ENCODE results near the gene SLC25A39. TPM values are rescaled to one million over a fixed set of nuclear protein-coding genes. Genes with fewer than 3 reads are reported as not detected.

The SLC25A39 gene
- total RNA-seq: 80.5 and 86.8 TPM in 2 replicates

DNA sequence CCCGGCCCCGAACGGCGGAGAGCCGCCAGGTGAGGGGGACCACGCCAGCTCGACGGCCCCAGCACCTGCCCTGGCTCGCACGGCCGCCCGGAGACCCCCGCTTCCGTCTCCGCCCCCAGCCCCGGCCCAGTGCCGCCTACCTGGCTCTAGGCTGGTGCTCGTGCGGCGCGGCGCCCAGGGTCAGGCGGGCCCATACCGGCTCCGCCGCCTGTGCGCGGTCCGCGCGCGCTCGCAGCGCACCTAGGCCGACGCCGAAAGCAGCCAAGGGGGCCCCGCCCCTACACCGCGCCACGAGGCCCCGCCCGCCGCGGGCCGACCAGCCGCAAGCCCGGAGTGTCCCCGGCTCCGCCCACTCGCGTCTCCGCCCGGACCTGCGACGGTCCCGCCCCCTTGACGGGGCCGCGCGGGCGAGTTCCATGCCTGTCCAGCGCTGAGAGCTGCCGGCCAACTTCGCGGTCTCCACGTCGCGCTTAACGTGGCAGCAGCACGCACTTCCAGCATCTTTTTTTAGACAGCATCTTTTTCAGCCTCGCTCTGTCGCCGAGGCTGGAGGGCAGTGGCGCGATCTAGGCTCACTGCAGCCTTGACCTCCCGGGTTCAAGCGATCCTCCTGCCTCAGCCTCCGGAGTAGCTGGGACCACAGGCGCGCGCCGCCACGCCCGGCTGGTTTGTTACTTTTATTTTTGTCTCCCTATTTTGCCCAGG lies at the start of gene SLC25A39:
TSS of gene SLC25A39 (minus strand) at position 253 of the 705 bp plus-strand sequence. CDS start 1,261 bp downstream, outside the sequence.

DNA sequence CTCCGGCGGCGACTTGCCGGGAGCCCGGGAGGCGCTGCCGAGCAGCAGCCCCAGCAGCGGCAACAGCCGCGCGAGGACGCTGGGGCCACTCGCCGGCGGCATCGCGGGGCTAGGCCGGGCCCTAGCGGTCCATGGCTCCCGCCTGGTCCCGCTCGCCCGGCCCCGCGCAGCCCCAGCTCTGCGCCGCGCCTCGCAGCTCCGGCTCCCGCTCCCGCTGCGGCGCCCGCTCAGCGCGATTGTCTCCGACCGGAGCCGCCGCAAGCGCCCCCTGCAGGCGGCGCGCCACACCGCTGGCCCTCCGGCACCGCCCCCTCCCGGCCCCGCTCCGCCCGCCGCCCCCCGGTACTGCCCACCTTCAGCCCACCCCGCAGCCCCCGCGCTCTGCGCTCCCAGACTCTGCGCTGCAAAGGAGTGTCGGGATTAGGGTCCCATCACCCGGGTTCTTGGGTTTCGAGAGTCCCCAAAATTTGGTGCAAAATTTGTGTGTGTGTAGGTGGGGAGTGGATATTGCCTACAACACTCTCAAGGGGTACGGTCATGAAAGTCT lies 39.1 kb upstream of the SLC25A39 start, which contains the start of gene FAM171A2:
TSS of gene FAM171A2 (minus strand) at position 241 of the 547 bp plus-strand sequence. CDS start at position 102, 139 bp downstream.

GRCh38 chr17:44344939-44345453 lies 20.4 kb upstream of the SLC25A39 start, which contains the start of gene GRN:
GRN (plus strand) TSS chr17:44345302; CDS start chr17:44349165, 3,863 bp downstream.

GRCh38 chr17:44308320-44308818 lies 16.3 kb downstream of the SLC25A39 start, which contains the start of gene RUNDC3A:
RUNDC3A (plus strand) TSS chr17:44308601; CDS start chr17:44308833, 232 bp downstream.

Small RNA genes within 50 kb of the gene (small RNA-seq; reads per million reads assigned to genes)
- gene RF00012 (not detected), gene RN7SL507P (not detected), gene RNU6-453P (not detected)

Other genes with a start within 250 kb of the SLC25A39 start
- gene HDAC5, start 201.2 kb downstream of the SLC25A39 start, total RNA-seq: 47.4 and 53.4 TPM in 2 replicates
- gene HROB, start 182.9 kb downstream of the SLC25A39 start, total RNA-seq: 5.5 and 8.4 TPM in 2 replicates
- under 0.01 TPM in 1 of 2 replicates, not detected in the other for gene ASB16, start 154.1 kb downstream of the SLC25A39 start, total RNA-seq
- 18.6 and 19.1 TPM in 2 replicates for gene TMUB2, start 137.9 kb downstream of the SLC25A39 start, total RNA-seq
- 22.0 and 39.5 TPM in 2 replicates for gene ATXN7L3, start 124.9 kb downstream of the SLC25A39 start, total RNA-seq
- gene UBTF, start 105.1 kb downstream of the SLC25A39 start, total RNA-seq: 47.0 and 59.2 TPM in 2 replicates
- not detected in 2 replicates for gene SLC4A1, start 56.7 kb downstream of the SLC25A39 start, total RNA-seq
- gene RUNDC3A, start 16.2 kb downstream of the SLC25A39 start, total RNA-seq: under 0.01 TPM in 1 of 2 replicates, not detected in the other
- gene GRN, start 20.5 kb upstream of the SLC25A39 start, total RNA-seq: 180 and 246 TPM in 2 replicates
- 0.73 and 0.98 TPM in 2 replicates for gene FAM171A2, start 39.0 kb upstream of the SLC25A39 start, total RNA-seq
- gene ITGA2B, start 64.8 kb upstream of the SLC25A39 start, total RNA-seq: under 0.01 TPM in 1 of 2 replicates, not detected in the other
- gene GPATCH8, start 178.6 kb upstream of the SLC25A39 start, total RNA-seq: 16.9 and 23.3 TPM in 2 replicates
- 2.9 and 3.7 TPM in 2 replicates for gene FZD2, start 232.7 kb upstream of the SLC25A39 start, total RNA-seq